Suppressor macrophage (primary cell): Measurements from ENCODE around the gene RPS6KL1.
A peak's percentile ranks its signal among the peaks of the same experiment; 100 is the strongest.

Experiments
- DNase-seq, 4 experiments: peaks; one replicate each; pipeline ENCODE4 v3.0.0-alpha.2; 2020 to 2022

RPS6KL1 gene

GRCh38 chr14:74882103-74882920 is 40.7 kb downstream of the RPS6KL1 start:
- DNase-seq, result peak; percentile 56 to 75 (median 62)

- DNase-seq, result peak; percentile 92 to 96 (median 93)
These were observed 41.5 kb downstream of the RPS6KL1 start, which contains the start of gene DLST for GRCh38 chr14:74881431-74882102. Gene DLST (plus strand): TSS chr14:74881916. CDS start chr14:74881954, 38 bp downstream.

GRCh38 chr14:74879427-74880182 is 43.5 kb downstream of the RPS6KL1 start:
- no peak for DNase-seq

- peak; percentile 49 to 64 (median 60) for DNase-seq
These were observed 46.8 kb downstream of the RPS6KL1 start, which contains the start of gene PROX2 for GRCh38 chr14:74875941-74876913. Gene PROX2 (minus strand): TSS chr14:74876145. CDS start chr14:74863834, 12,311 bp downstream.

GRCh38 chr14:74875204-74875603 is 47.9 kb downstream of the RPS6KL1 start:
- DNase-seq, result no peak

- DNase-seq, result no peak
These were observed 51.2 kb downstream of the RPS6KL1 start for GRCh38 chr14:74871819-74872218.

GRCh38 chr14:74868739-74869138 is 54.3 kb downstream of the RPS6KL1 start:
- DNase-seq, result no peak

- peak; percentile 51 to 74 (median 62) for DNase-seq
These were observed 55.4 kb downstream of the RPS6KL1 start for GRCh38 chr14:74867673-74868072.

GRCh38 chr14:74866708-74867389 is 56.2 kb downstream of the RPS6KL1 start:
- DNase-seq, result no peak

- DNase-seq, result no peak
These were observed 57.9 kb downstream of the RPS6KL1 start for GRCh38 chr14:74865156-74865555.

GRCh38 chr14:74864198-74864597 is 58.9 kb downstream of the RPS6KL1 start:
- peak; percentile 38 to 70 (median 56) for DNase-seq

- peak; percentile 90 to 96 (median 95) for DNase-seq
These were observed 59.8 kb downstream of the RPS6KL1 start for GRCh38 chr14:74863274-74863673.

- DNase-seq, result no peak
These were observed 61.3 kb downstream of the RPS6KL1 start for GRCh38 chr14:74861734-74862090.

- peak; percentile 87 to 95 (median 94) for DNase-seq
These were observed 61.9 kb downstream of the RPS6KL1 start for GRCh38 chr14:74860899-74861733.

- no peak for DNase-seq
These were observed 63.1 kb downstream of the RPS6KL1 start for GRCh38 chr14:74859757-74860552.

GRCh38 chr14:74858022-74858421 is 65.0 kb downstream of the RPS6KL1 start:
- DNase-seq, result no peak

- DNase-seq, result no peak
These were observed 66.7 kb downstream of the RPS6KL1 start for GRCh38 chr14:74856366-74856765.

GRCh38 chr14:74855945-74856344 is 67.1 kb downstream of the RPS6KL1 start:
- DNase-seq, result no peak

- no peak for DNase-seq
These were observed 68.0 kb downstream of the RPS6KL1 start for GRCh38 chr14:74855021-74855420.
